ENCODE results near the gene TCP11. TPM values are rescaled to one million over a fixed set of nuclear protein-coding genes. Genes with fewer than 3 reads are reported as not detected.

Gene TCP11
- total RNA-seq, 1 donor: 0.72 TPM

- Histone ChIP-seq H3K27ac (ENCODE audit: low read depth, low read length) (no peak overlapping the region), H3K36me3 (ENCODE audit: insufficient read depth, low read length) (no peaks in the 10 kb centered on the region), H2AFZ (ENCODE audit: low read length) (peak overlapping the region; percentile 5), H3K9me3 (ENCODE audit: low read depth, low read length) (no peaks in the 10 kb centered on the region), H3K4me1 (ENCODE audit: insufficient read depth, low read length) (peaks cover 23% of the 10 kb centered on the region), H3K27me3 (ENCODE audit: insufficient read depth, low read length) (no peaks in the 10 kb centered on the region), H3K4me3 (ENCODE audit: insufficient read depth, low read length) (no peak overlapping the region), H3K4me2 (ENCODE audit: insufficient read depth, low read length) (no peak overlapping the region), H3K79me2 (ENCODE audit: insufficient read depth, low read length) (no peaks in the 10 kb centered on the region), H4K20me1 (ENCODE audit: insufficient read depth, low read length) (no peaks in the 10 kb centered on the region)
- no peak for TF ChIP-seq CTCF (IDR thresholded peaks at IDR 0.05; ENCODE audit: extremely low read depth, low read depth, low read length)
- no peak for DNase-seq (ENCODE audit: insufficient read length, low spot score, missing footprints)
These were observed 20.1 kb upstream of the TCP11 start for GRCh38 chr6:35161266-35161665.

GRCh38 chr6:35160642-35161041 lies 19.5 kb upstream of the TCP11 start:
- Histone ChIP-seq H4K20me1 (ENCODE audit: insufficient read depth, low read length) (no peaks in the 10 kb centered on the region), H3K36me3 (ENCODE audit: insufficient read depth, low read length) (no peaks in the 10 kb centered on the region), H3K4me2 (ENCODE audit: insufficient read depth, low read length) (no peak overlapping the region), H3K9me3 (ENCODE audit: low read depth, low read length) (no peaks in the 10 kb centered on the region), H3K79me2 (ENCODE audit: insufficient read depth, low read length) (no peaks in the 10 kb centered on the region), H3K27ac (ENCODE audit: low read depth, low read length) (no peak overlapping the region), H3K4me3 (ENCODE audit: insufficient read depth, low read length) (no peak overlapping the region), H2AFZ (ENCODE audit: low read length) (no peak overlapping the region), H3K27me3 (ENCODE audit: insufficient read depth, low read length) (no peaks in the 10 kb centered on the region), H3K4me1 (ENCODE audit: insufficient read depth, low read length) (peaks cover 18% of the 10 kb centered on the region)
- DNase-seq (ENCODE audit: insufficient read length, low spot score, missing footprints): no peak
- no peak for TF ChIP-seq CTCF (IDR thresholded peaks at IDR 0.05; ENCODE audit: extremely low read depth, low read depth, low read length)

- DNase-seq (ENCODE audit: insufficient read length, low spot score, missing footprints): no peak
- peak overlapping the region; percentile 21 for H2AFZ ChIP-seq (ENCODE audit: low read length)
These were observed 17.4 kb upstream of the TCP11 start for GRCh38 chr6:35158520-35158919.

GRCh38 chr6:35154947-35155346 lies 13.8 kb upstream of the TCP11 start:
- Histone ChIP-seq H4K20me1 (ENCODE audit: insufficient read depth, low read length) (no peaks in the 10 kb centered on the region), H3K27me3 (ENCODE audit: insufficient read depth, low read length) (no peaks in the 10 kb centered on the region), H3K36me3 (ENCODE audit: insufficient read depth, low read length) (no peaks in the 10 kb centered on the region), H3K79me2 (ENCODE audit: insufficient read depth, low read length) (no peaks in the 10 kb centered on the region), H3K27ac (ENCODE audit: low read depth, low read length) (peak overlapping the region; percentile 37), H3K4me1 (ENCODE audit: insufficient read depth, low read length) (peaks cover 36% of the 10 kb centered on the region), H3K9me3 (ENCODE audit: low read depth, low read length) (no peaks in the 10 kb centered on the region), H3K4me2 (ENCODE audit: insufficient read depth, low read length) (peak overlapping the region; percentile 33), H2AFZ (ENCODE audit: low read length) (no peak overlapping the region), H3K4me3 (ENCODE audit: insufficient read depth, low read length) (no peak overlapping the region)
- no peak for TF ChIP-seq CTCF (IDR thresholded peaks at IDR 0.05; ENCODE audit: extremely low read depth, low read depth, low read length)
- DNase-seq (ENCODE audit: insufficient read length, low spot score, missing footprints): no peak

More at GRCh38 chr6:35158520-35158919, 17.4 kb upstream of the TCP11 start:
- Histone ChIP-seq H3K27me3 (ENCODE audit: insufficient read depth, low read length) (no peaks in the 10 kb centered on the region), H3K79me2 (ENCODE audit: insufficient read depth, low read length) (no peaks in the 10 kb centered on the region), H3K36me3 (ENCODE audit: insufficient read depth, low read length) (no peaks in the 10 kb centered on the region), H3K4me2 (ENCODE audit: insufficient read depth, low read length) (no peak overlapping the region), H3K4me3 (ENCODE audit: insufficient read depth, low read length) (no peak overlapping the region), H3K9me3 (ENCODE audit: low read depth, low read length) (no peaks in the 10 kb centered on the region), H3K4me1 (ENCODE audit: insufficient read depth, low read length) (peaks cover 28% of the 10 kb centered on the region), H3K27ac (ENCODE audit: low read depth, low read length) (no peak overlapping the region), H4K20me1 (ENCODE audit: insufficient read depth, low read length) (no peaks in the 10 kb centered on the region)
- TF ChIP-seq CTCF (IDR thresholded peaks at IDR 0.05; ENCODE audit: extremely low read depth, low read depth, low read length): no peak

All from osteoblast (primary cell).